GM12875 (cell line): Measurements from ENCODE around the gene PROB1.

ENCODE experiments used
- H3K4me3 ChIP-seq: one replicate; pipeline ENCODE4 v1.5.1; 2011; ENCODE audit warnings: low read depth, low read length, control low read depth
- TF ChIP-seq, protein P1 (sequence below): IDR thresholded peaks from 2 replicates; pipeline ENCODE4 v1.5.1; 2011; ENCODE audit warnings: low read depth, mild to moderate bottlenecking, control low read depth, inconsistent platforms, low read length, moderate library complexity, borderline replicate concordance; ENCODE audit not compliant: insufficient read depth

PROB1 gene

DNA sequence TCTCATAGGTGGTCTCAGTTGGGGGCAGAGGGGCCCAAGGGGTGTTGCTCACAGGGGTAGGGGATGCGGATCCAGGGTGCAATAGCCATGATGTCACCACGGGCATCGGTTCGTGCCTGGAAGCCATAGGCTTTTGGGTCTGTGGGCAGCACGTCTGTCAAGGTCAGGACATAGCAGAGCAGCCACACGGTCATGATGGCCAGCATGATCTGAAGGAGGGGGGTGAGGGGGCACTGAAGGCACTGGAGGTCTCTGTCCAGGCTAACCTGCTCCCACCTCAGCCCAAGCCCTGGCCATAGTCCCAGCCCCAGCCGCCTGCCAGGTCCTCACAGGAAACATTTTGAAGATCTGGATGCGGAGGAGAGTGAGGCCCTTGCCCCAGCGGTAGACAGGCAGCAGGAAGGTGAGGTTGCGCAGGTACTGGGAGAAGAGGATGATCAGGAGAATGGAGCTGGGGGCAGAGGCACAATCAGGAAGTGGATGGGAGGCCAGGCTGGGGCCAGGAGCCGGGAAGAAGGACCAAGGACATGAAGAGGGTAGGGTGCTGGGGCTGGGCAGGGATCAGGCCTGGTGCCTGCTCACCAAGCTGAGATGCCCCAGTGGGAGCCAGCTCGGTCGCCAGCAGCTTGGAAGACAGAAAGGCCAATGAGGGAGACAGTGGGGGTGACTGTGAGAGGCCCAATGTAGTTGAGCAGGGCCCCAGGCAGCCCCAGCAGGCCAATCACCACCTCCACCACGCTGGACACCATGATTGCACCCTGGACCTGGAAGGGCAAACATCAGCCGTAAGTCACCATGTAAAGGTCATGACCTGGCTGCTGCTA is 15.1 kb downstream of the PROB1 start:
- no peak overlapping the region for H3K4me3 ChIP-seq
- TF ChIP-seq, protein P1, sequence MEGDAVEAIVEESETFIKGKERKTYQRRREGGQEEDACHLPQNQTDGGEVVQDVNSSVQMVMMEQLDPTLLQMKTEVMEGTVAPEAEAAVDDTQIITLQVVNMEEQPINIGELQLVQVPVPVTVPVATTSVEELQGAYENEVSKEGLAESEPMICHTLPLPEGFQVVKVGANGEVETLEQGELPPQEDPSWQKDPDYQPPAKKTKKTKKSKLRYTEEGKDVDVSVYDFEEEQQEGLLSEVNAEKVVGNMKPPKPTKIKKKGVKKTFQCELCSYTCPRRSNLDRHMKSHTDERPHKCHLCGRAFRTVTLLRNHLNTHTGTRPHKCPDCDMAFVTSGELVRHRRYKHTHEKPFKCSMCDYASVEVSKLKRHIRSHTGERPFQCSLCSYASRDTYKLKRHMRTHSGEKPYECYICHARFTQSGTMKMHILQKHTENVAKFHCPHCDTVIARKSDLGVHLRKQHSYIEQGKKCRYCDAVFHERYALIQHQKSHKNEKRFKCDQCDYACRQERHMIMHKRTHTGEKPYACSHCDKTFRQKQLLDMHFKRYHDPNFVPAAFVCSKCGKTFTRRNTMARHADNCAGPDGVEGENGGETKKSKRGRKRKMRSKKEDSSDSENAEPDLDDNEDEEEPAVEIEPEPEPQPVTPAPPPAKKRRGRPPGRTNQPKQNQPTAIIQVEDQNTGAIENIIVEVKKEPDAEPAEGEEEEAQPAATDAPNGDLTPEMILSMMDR = no peak

DNA sequence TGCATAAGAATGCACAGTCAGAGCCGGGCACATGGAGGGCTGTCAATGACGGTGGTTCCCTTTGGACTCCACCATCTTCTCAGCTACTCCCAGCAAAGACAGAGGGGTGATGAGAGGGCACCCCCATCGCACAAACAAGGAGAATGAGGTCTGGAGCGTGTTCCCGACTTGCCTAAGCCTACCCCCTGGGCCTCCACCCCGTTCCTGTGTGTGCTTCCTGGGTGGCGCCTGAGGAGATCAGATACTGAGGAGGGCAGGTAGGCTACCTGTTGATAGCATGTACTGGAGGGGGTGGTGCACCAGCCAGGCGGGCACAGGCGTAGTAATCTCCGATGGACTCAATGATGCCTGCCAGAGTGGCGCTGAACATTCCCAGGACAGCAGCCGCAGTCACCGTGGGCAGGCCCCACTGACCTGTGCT is 16.0 kb downstream of the PROB1 start:
- TF ChIP-seq, protein P1 = no peak
- H3K4me3 ChIP-seq = no peak overlapping the region

DNA sequence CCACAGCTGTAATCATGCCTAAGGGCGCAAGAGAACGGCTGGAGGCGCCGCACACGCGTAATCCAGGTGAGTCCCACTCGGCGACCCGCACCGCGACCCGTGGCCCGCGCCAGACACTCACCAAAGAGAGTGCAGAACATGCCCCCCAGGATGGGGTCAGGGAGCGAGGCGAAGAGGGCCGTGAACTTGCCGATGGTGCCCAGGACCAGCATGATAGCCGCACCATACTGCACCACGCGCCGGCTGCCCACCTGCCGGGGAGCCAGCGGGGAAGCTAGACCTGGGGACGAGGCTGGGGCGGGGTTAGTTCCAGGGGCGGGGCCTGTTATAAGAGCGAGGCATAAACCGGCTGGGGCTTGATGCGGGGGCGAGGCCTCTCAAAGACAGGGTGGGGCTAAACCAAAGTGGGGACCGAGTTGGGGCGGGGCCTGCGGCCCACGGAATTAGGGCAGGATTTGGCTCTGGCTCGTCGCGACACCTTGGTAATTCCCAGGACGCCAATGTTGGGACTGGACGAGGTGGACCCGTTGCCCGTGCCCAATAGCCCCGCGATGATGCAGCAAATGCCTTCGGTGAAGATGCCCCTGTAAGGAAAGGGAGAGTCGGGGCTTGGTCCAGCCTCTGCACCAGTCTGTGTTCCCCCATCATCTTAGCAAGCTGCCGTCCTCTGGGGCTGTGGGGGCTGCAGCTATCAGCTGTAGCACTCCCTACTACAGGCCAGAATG is 16.6 kb downstream of the PROB1 start:
- H3K4me3 ChIP-seq = no peak overlapping the region
- TF ChIP-seq, protein P1 = no peak

DNA sequence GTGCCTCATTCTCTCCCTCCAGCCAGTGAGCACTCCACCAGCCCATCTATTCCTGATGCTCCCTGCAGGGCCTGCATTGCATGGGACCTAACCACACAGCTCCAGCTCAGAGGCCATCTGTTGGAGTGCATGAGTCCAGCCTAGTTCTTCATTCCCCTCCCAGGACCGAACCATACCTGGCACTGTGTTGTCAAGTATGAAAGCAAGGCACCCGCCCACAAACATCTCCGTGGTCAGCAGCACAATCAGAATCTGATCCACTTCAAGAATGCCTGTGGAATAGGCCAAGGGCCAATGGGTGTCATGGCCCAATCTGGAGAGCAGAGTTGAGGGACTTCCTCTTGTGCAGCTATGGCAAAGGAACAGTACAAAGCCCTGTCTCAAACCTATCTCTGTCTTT is 17.7 kb downstream of the PROB1 start:
- TF ChIP-seq, protein P1 = no peak
- H3K4me3 ChIP-seq = no peak overlapping the region

DNA sequence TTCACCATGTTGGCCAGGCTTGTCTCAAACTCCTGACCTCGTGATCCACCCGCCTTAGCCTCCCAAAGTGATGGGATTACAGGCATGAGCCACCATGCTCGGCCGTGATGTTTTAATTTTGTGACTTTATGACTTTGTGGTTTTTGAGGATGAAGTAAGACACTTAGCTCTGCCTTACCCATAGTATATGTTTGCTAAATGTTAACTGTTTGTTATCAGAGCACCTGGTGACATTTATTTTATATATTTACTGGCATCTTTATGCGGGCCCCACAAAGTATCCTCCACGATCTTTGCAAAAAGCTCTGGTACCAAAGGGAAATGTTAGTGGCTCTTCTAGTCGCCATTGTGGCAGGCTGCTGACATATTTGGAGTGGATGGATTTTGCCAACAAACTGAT is 18.5 kb downstream of the PROB1 start:
- no peak overlapping the region for H3K4me3 ChIP-seq

DNA sequence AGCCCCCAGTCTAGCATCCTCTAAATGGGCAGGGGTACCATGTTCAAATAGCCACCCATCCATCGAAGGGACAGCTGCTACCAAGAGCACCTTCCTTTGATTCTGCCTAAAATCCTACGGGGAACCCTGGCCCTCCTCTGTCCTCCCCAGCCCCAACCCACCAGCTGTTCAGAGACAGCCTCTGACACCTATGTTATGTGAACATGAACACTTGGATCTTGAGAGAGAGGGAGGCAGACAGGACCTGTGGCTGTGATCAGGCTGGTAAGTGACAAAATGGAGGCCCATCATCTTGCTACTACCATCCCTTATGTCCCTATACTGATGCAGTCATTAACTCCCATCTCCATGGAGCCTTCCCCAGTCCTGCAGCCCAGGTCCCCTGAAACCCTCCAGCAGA is 20.0 kb downstream of the PROB1 start:
- TF ChIP-seq, protein P1 = no peak

More for the DNA sequence above, 18.5 kb downstream of the PROB1 start:
- TF ChIP-seq, protein P1 = no peak

More for the DNA sequence above, 20.0 kb downstream of the PROB1 start:
- no peak overlapping the region for H3K4me3 ChIP-seq
